Measurements from ENCODE around the gene LDLRAD4. TPM values are rescaled to one million over a fixed set of nuclear protein-coding genes. Genes with fewer than 3 reads are reported as not detected.

LDLRAD4 gene
- total RNA-seq, 1 experiment from 2014 or later = 1.7 TPM

DNA sequence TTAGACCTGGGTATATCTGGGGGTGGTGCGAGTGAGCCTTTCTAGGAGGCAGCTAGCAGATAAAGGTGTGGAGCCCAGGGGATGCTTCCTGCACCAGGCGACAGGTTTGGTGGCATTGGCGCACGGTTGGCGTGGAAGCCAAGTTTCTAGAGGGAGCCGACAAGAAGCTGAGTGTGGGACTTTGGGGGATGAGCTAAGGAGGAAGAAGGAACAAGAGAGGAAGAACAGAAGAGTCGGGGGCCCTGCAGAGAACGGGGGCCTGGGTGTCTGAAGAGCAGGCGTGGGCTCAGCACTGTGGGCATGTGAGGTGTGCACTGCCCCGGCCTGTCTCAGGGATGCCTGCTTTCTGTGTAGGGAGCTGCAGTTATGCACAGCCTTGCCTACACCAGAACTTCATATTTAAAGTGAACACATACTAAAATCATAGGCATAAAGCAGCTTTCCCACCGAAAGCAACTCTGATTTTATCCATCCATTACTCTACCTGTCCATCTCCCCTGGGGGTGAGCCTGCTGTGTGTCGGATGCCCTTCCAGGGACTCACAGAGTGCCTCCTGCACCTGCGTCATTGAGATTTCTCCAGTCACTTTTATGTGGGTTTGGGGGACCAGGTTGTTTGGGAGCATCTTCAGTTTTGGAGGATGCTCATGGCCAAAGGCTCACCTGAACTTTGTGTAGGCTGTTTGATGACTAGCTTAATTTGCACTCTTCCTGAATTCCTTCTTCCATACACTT lies 149.7 kb downstream of the LDLRAD4 start:
- Histone ChIP-seq H3K4me2 (no peak overlapping the region), H3K4me1 (replicated peaks; ENCODE audit: insufficient read depth) (no peaks in the 10 kb centered on the region), H3K9me3 (ENCODE audit: insufficient read depth, low read depth) (no peaks in the 10 kb centered on the region), H3K9me2 (ENCODE audit: insufficient read depth) (no peaks in the 10 kb centered on the region), H4K20me1 (ENCODE audit: insufficient read depth) (no peaks in the 10 kb centered on the region), H3K27ac (no peak overlapping the region), H3F3A (ENCODE audit: insufficient read depth, low read depth) (no peaks in the 10 kb centered on the region), H3K36me3 (ENCODE audit: low read depth) (no peaks in the 10 kb centered on the region), H2AFZ (no peak overlapping the region), H3K79me2 (ENCODE audit: low read depth) (no peaks in the 10 kb centered on the region), H3K27me3 (ENCODE audit: insufficient read depth, low read depth) (peaks cover 95% of the 10 kb centered on the region), H3K4me3 (no peak overlapping the region)
- ChIA-PET CTCF (no interaction called here), POLR2A (ENCODE audit: unreplicated experiment) (interaction anchor here (0.7 kb wide), 1 partner anchor 31 kb away, joined by 10 read pairs; no protein-coding TSS in a partner anchor)
- intact Hi-C loops (cut with micrococcal nuclease; ENCODE audit: unreplicated experiment) = no loop called here
- no peak for DNase-seq
- no peak for TF ChIP-seq EZH2 (IDR thresholded peaks at IDR 0.05; ENCODE audit: low read depth)
- TF ChIP-seq, protein P1, sequence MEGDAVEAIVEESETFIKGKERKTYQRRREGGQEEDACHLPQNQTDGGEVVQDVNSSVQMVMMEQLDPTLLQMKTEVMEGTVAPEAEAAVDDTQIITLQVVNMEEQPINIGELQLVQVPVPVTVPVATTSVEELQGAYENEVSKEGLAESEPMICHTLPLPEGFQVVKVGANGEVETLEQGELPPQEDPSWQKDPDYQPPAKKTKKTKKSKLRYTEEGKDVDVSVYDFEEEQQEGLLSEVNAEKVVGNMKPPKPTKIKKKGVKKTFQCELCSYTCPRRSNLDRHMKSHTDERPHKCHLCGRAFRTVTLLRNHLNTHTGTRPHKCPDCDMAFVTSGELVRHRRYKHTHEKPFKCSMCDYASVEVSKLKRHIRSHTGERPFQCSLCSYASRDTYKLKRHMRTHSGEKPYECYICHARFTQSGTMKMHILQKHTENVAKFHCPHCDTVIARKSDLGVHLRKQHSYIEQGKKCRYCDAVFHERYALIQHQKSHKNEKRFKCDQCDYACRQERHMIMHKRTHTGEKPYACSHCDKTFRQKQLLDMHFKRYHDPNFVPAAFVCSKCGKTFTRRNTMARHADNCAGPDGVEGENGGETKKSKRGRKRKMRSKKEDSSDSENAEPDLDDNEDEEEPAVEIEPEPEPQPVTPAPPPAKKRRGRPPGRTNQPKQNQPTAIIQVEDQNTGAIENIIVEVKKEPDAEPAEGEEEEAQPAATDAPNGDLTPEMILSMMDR (conservative IDR thresholded peaks at IDR 0.05) = no peak
- BruUV-seq (replicated peaks) = no TSS peak

DNA sequence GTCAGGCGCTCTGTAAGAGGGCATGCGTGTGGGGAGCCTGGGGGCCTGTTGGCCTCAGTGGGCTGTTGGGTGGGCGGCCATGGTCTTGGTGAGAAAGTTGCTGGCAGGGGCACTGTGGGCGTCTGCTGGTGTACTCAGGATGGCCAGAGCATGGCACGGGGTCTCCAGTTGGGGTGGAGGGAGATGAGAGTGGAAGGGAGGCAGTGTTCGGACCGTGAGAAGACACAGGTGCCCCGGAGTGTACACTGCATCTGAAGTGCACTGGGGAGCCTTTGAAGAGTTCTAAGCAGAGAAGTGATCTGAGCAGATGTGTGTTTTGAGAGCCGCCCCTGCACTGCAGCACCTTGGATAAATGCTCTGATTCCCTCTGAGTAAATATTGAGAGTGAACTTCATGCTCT lies 150.8 kb downstream of the LDLRAD4 start:
- TF ChIP-seq, protein P1 (conservative IDR thresholded peaks at IDR 0.05) = no peak
- no peak for TF ChIP-seq EZH2 (IDR thresholded peaks at IDR 0.05; ENCODE audit: low read depth)
- Histone ChIP-seq H3K9me2 (ENCODE audit: insufficient read depth) (no peaks in the 10 kb centered on the region), H3K9me3 (ENCODE audit: insufficient read depth, low read depth) (no peaks in the 10 kb centered on the region), H2AFZ (no peak overlapping the region), H3K79me2 (ENCODE audit: low read depth) (no peaks in the 10 kb centered on the region), H3K4me3 (no peak overlapping the region), H3K27ac (no peak overlapping the region), H3K4me2 (no peak overlapping the region), H3K36me3 (ENCODE audit: low read depth) (no peaks in the 10 kb centered on the region), H3F3A (ENCODE audit: insufficient read depth, low read depth) (no peaks in the 10 kb centered on the region), H3K4me1 (replicated peaks; ENCODE audit: insufficient read depth) (no peaks in the 10 kb centered on the region), H3K27me3 (ENCODE audit: insufficient read depth, low read depth) (peaks cover 91% of the 10 kb centered on the region), H4K20me1 (ENCODE audit: insufficient read depth) (no peaks in the 10 kb centered on the region)
- BruUV-seq (replicated peaks) = no TSS peak
- intact Hi-C loops (cut with micrococcal nuclease; ENCODE audit: unreplicated experiment) = no loop called here
- CTCF ChIA-PET = no interaction called here
- POLR2A ChIA-PET (ENCODE audit: unreplicated experiment) = no interaction called here
- DNase-seq = no peak

DNA sequence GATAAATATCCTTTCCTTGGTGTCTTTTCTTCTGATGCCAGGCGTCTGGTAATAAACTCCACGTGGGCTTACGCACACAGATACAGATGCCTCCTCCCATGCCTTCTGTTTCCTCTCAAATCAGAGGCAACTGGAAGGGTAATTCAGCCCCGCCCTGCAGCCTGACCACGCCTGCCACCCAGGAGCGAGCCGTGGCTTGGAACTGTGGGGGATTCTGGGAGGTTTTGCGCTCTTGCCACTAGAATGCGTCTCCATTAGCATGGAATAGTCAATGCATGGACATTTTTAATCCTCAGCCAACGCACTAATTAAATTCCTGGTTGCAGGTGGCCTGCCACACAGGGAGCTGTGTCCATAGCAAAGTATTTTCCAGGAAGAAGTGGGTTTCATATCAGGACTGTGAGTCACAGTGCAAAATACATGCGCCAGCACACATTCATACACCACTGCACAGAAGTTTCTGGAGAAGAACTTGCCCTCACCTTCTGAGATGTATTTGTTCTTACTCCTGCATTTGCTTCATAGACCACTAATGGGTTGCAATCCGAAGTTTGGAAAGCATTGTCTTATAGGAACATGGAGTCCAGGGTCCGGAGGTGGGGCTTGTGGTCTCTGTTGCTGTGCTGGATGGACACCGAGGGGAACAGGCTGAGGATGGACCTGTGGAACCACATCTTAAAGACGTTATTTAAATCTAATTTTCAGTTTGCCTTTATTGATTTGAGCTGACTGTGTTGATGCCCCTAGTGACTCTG lies 151.4 kb downstream of the LDLRAD4 start:
- Histone ChIP-seq H3K4me3 (no peak overlapping the region), H4K20me1 (ENCODE audit: insufficient read depth) (no peaks in the 10 kb centered on the region), H3K27me3 (ENCODE audit: insufficient read depth, low read depth) (peaks cover 87% of the 10 kb centered on the region), H3K9me2 (ENCODE audit: insufficient read depth) (no peaks in the 10 kb centered on the region), H3K9me3 (ENCODE audit: insufficient read depth, low read depth) (no peaks in the 10 kb centered on the region), H3K4me1 (replicated peaks; ENCODE audit: insufficient read depth) (no peaks in the 10 kb centered on the region), H2AFZ (no peak overlapping the region), H3K36me3 (ENCODE audit: low read depth) (no peaks in the 10 kb centered on the region), H3K4me2 (no peak overlapping the region), H3K27ac (no peak overlapping the region), H3F3A (ENCODE audit: insufficient read depth, low read depth) (no peaks in the 10 kb centered on the region), H3K79me2 (ENCODE audit: low read depth) (no peaks in the 10 kb centered on the region)
- CTCF ChIA-PET = no interaction called here
- peak in 1 of 2 experiments; percentile 37 for DNase-seq
- no TSS peak for BruUV-seq (replicated peaks)
- TF ChIP-seq, protein P1 (conservative IDR thresholded peaks at IDR 0.05) = no peak
- TF ChIP-seq EZH2 (IDR thresholded peaks at IDR 0.05; ENCODE audit: low read depth) = no peak
- intact Hi-C loops (cut with micrococcal nuclease; ENCODE audit: unreplicated experiment) = no loop called here
- POLR2A ChIA-PET (ENCODE audit: unreplicated experiment) = no interaction called here

Measured in PC-9 (cell line).